Stimulated activated CD8-positive, alpha-beta memory T cell treated with anti-CD3 and anti-CD28 coated beads, Interleukin-15, amount 100 ng/mL, for 1 hour (primary cell): ENCODE results near the gene CPLANE2.
"Not testable (repeated sequence)": the region's sequence is repeated elsewhere in the genome, so short reads cannot be mapped to it uniquely, and the experiment has no call there.

Experiments used
- DNase-seq: peaks from one replicate; pipeline ENCODE4 v3.0.0-alpha.2; 2020; ENCODE audit warnings: low read depth

CPLANE2 gene

DNA sequence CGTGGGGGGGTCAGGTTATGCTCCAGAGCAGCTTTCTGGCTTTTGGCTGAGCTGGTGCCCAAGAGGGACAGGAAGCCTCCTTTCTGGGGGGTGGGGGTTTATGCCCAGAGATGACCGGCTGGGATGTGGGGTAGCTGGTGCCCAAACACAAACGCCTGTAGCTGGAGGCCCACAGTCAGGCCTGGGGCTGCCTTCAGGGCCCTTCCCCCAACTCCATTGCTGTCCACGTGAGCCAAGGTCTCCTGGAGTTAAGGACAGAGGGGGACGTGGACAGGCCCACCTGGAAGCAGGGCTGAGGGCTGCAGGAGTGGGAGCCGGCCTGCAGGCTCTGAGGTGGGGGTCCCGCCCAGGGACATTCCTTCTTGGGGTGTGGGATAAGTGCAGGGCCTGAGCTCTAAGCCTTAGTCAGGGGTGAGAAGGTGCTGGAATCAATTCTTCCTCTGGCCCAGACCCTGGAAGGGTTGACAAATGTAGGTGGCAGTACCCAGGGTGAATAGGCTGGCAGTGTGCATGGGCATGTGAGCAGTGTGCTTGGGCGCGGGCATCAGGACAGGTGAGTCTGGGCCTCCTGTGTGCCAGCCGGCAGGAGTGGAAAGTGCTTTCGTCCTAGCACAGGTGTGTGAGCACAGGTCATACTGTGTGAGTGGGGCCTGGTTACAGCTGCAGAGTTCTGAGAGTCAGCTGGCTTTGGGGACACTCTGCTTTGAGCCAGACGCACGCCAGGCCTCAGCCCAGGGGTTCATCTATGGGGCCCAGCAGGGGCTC, 6.8 kb downstream of the CPLANE2 start:
- DNase-seq, result no peak

DNA sequence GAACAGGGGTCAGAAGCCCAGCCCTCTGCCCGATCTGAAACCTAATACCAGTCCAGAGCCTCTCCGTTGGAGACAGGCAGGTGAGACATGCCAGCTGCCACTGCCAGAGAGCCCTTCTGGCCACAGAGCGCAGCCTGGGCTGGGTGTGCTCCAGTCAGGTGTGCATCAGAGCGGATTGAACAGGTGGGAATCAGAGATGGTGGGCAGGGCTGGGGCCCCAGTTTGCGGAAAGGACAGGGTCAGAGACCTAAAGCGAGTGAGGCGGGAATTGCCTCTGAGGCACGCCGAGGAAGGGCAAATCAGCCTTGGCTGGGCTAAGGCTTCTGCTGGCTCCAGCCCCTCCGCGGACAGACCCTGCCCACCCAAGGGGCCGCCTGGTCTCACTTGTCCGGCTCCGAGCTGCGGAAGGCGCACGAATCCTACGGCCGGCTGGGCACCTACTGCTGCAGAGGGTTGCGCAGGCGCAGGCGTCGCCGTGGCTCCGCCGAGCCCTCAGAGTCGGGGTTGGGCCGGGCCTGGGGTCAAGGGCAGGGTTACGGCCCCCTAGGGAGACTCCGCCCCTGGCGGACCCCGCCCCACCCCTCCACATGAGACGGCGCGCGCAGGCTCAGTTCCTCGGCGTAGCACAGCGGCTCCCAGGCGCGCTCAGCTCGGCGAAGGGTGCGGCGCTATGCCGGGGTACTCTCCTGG, 10.3 kb downstream of the CPLANE2 start:
- DNase-seq, result no peak

DNA sequence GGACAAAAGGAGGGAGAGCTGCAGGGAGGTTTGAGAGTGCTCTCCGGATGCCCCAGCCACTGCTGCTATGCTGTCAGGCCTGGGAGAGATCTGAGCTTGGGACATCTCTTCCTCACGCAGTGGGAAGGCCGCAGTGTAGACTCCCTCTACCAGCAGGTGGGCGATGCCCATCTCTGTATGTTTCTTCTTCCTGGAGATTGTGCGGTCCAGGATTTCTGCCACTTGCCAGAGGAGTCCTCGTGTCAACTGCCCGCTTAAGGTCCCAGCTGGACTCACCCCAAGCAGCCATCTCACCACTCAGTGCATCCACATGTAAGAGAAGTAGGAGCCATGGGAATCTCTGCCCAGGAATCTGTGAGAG, 10.9 kb downstream of the CPLANE2 start:
- DNase-seq, result no peak

DNA sequence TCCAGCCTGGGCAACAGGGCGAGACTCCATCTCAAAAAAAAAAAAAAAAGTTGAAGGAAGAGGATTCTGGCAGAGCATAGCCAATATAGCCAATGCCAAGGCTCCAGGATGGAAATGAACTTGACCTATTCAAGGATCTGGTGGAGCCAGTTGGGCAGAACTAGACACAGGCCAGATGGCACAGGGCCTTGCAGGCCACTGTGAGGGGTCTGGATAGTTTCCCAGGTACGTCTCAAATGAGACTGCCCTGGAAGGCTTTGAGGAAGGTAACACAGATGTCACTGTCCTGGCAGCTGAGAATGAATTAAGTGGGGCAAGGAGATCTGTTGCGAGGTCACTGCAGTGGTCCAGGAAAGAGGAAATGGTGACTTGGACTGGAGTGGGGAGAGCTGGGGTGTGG, 12.5 kb downstream of the CPLANE2 start:
- no peak for DNase-seq

DNA sequence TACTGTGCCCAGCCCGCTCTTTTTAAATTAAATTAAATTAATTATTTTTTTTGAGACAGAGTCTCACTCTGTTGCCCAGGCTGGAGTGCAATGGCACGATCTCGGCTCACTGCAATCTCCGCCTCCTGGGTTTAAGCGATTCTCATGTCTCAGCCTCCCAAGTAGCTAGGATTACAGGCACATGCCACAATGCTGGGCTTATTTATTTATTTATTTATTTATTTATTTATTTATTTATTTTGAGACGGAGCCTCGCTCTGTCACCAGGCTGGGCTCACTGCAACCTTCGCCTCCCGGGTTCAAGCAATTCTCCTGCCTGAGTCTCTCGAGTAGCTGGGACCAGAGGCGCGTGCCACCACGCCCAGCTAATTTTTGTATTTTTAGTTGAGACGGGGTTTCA, 14.3 kb downstream of the CPLANE2 start:
- not testable (repeated sequence) for DNase-seq

DNA sequence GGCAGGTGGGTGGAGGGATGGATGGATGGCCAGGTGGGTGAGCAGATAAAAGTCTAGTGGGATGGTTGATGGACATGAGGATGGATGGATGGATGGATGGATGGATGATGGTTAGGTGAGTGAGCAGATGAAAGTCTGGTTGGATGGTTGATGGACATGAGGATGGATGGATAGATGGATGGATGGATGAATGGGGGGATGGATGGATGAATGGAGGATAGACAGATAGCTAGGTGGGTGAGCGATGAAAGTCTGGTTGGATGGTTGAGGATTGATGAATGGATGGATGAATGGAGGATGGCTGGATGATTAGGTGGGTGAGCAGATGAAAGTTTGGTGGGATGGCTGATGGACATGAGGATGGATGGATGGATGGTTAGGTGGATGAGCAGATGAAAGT, 15.5 kb downstream of the CPLANE2 start:
- no peak for DNase-seq

DNA sequence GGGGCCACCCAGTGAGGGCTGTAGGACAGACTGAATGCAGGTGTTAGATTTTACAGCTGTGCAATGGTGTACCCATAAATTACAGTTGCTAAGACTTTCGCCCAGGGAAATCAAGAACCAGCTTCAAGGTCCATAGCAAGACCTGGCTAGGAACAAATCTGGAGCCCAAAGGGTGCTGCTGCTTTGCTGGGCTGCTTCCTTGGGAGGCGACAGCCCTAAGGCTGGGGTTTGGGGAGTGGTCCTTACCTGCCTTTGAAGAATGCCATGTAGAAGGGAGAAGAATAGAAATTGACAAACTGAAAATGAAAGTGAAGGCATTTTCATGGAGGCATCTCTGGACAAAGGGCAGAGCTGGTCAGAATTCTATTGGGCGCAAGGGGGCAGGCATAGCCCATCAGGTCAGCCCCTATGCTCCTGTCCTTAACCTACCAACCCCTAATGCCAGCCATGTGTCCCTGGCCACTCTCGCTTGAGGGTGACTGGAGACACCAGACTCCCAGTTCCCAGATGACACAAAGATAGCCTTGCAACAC, 16.9 kb downstream of the CPLANE2 start:
- no peak for DNase-seq

DNA sequence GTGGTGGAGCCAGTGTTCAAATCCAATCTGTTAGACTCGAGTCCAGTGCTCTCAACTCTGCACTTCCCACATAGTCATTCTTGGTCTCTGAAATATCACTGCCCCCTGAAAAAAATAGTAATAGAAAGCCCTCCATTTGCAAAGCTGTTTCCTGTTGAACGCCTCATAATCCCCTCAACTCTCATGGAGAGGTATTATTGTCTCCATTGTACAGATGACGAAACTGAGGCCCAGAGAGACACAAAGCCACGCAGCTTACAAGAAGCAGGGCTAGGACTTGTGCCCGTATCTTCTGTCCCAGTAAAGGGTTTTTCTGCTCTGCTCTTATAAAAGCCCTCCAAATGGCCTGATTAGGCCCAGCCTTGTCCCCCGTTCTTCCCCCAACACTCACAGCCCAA, 18.3 kb downstream of the CPLANE2 start:
- no peak for DNase-seq

DNA sequence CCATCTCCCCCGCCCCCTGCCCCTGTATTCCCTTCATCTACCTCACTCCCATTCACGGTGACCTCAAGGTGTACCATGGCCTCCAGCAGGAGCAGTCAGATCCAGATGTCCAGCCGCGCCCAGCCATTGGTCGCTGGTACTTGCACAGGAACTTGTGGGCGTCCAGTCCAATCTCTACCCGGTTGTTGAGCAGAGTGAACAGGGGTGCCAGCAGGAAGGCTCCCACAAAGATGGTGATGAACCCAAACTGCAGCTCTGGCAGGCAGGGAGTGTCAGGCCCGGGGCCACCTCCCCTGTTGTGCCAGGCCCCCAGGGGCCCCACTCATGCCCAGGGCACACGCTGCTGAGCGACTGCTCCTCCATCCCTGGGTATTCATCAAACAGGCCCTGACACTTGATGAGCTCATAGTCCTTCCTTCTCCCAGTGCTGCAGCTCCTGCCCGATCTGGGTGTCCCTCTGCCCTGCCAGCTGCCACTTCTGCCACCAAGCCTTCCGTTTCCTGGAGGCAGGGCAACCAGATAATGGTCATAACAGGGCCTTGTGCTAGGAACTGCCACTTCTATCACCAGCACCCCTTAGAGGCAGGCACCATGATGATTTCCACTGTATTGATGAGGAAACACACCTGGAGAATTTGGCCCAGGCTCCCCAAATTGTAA, 18.8 kb downstream of the CPLANE2 start:
- DNase-seq, result no peak

DNA sequence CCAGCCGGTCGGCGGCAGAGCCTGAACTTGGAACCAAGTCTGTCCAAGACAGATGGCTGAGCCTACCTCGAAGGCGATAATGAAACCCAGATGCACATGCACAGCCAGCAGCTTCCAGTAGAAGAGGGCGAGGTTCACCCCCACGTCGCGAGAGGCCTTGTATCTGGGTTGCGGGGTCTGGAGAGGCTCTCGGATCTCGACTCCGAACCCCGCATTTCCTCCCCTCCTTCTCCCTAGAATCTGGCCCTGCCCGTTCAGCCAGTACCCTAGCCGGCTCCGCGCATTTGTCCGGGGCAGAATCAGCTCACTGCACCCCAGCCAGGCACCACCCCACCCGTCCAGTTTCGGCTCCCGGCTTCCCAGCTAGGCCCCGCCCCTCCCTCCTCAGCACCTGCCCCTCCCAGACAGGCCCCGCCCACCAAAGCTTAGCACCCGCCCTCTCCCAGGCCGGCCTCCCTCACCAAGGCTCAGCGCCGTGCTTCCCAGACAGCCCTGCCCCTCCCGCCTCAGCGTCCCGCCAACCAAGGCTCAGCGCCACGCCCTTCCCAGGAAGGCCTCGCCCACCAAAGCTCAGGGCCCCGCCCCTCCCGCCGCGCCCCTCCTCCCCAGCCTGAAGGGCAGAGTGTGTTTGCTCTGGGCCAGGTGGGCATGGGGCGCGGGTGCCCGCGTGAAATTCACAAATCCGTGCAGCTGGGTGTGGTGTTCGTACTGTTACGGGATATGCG, 19.8 kb downstream of the CPLANE2 start:
- DNase-seq, result peak; percentile 88

DNA sequence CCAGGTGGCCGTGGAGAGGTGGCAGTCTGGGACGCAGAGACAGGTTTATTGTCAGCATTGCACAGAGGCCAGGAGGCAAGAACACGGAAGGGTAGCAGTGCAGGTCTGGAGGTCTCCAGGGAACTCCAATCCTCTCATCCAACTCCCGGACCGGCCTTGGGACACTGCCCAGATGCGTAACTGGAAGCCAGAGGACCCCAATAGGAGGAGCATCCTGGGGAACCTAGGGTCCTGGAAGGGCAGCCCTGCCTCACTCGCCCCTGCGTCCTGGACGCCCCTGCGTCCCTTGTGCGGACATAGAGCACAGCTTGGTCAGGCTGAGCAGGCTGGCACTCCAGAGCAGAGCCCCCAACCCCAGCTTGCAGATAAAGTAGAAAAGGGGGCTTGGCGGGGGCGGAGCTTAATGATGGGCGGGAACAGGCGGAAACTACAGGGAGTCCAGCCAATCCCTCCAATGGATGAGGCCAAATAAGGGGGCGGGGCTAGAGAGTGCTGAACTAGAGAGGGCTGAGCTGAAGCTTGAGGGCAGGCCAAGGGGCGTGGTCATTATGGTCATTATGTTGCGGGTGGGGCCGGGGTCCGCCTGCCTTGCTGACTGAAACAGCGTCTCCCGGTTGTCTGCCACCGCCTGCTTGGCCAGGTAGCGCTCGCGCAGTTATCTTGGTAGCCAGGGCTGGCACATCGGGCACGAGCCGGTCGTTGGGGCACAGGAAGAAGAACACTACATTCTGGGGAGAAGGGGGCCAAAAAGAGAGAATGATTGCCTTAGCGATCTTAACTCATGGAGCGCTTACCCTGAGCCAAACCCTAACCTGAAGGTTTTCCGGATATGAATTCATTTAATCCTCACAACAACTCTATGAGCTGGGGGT, 20.9 kb downstream of the CPLANE2 start:
- DNase-seq, result no peak

DNA sequence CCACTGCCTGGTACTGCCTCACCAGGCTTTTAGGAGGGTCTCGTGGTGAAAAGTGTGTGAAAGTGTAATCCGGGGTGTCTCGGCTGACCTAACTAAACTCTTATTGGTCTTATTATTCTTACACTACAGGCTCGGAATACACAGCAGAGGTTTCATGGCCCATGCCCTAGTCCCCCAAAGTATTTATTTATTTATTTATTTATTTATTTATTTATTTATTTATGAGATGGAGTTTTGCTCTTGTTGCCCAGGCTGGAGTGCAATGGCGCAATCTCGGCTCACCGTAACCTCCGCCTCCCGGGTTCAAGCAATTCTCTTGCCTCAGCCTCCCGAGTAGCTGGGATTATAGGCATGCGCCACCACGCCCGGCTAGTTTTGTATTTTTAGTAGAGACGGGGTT, 21.7 kb downstream of the CPLANE2 start:
- not testable (repeated sequence) for DNase-seq

DNA sequence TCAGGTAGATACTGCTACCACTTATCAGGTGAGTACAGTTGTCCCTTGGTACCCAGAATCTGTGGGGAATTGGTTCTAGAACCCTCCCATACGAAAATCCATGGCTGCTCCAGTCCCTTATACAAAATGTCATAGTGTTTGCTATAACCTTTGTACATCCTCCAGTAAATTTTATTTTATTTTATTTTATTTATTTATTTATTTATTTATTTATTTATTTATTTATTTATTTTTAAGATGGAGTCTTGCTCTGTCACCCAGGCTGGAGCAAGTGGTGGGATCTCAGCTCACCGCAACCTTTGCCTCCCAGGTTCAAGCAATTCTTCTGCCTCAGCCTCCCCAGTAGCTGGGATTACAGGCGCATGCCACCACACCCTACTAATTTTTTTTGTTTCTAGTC, 23.4 kb downstream of the CPLANE2 start:
- DNase-seq, result not testable (repeated sequence)

DNA sequence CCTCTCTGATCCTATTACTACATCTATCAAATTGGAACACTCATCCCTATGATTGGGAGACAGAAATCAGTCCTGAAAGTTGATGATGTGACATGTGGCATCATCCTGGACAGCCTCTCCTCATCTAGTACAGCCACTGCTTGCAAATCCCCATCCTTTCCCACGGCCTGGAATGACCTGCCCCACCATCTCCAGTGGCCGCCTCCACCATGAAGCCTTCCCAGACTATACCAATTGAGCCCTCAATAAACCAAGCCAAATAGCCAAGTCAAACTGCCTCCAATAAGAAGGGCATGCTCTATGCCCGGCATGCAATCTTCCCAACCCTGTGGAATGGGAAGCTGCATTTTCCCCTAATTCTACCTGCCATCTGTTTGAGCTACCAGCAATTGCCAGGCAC, 24.0 kb downstream of the CPLANE2 start:
- DNase-seq, result no peak

DNA sequence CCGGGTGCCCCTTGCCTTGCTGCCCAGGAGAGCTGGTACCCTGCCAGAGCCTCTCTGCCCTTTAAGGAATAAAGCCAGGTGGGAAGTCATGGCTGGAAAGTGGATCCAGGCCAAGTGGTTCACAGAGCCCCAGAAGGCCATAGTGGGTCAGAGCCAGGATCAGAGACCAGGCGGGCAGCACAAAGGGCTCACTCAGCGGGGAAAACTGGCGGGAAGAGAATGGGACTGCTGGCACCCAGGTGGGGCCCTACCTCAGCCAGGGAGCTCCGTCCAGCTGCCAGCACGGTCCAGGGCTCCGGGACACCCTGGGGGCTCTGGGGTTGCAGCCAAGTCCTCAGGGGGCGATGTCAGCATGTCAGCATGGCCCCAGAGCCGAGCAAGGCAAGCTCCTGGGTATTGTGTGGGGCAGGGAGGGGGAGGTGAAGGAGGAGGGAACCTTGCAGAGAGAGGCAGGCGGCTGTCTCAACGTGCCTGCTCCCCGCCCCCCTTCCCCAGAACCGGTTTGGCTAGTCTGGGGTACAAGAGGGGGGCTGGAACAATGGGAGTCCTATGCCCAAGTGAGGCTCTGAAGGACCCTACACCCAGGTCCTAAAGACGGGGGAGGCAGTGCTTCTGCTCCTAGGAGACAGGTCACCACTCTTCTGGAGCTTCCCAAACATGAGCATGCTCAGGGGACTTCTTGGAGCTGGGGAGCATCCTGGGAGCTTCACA, 24.6 kb downstream of the CPLANE2 start, which contains the start of gene ARHGEF19:
Gene ARHGEF19, minus strand, starts transcription at position 402 of the 711 bp plus-strand sequence. CDS start 3,598 bp downstream, outside the sequence.
- DNase-seq, result no peak

DNA sequence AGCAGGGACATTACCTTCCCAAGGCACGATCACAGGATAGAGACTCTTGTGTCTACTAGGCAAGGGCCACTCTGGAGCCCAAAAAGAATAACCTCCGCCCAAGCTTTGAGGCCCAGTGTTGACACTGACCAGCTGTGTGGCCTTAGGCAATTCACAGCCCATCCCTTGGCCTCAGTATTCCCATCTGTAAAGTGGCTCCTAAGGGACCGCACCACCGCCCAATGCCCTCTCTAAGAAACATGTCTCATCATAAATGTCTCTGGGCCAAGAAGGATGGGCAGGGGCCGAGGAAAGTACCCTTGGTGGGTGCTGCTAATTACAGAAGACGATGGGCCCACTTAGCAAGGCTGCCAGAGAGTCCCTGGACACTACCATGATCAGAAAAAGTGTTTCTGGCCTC, 25.2 kb downstream of the CPLANE2 start:
- no peak for DNase-seq

DNA sequence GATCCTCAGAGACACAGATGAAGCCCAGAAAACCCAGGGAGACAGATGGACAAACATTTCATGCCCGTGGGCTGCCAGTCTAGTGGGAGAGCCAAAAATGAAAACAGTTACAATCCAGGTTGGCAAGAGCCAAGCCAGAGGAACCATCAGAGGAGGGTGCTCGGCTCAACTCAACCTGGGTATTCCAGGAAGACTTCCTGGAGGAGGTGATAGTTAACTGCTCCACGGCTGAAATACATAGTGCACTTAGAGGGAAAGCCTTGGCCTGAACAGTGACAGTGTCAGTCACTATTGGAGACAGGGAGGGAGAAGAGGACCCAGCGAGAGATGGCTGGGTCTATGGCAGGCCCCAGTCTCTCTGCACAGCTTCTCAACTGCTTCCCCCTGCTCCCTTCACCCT, 26.4 kb downstream of the CPLANE2 start:
- DNase-seq, result no peak

DNA sequence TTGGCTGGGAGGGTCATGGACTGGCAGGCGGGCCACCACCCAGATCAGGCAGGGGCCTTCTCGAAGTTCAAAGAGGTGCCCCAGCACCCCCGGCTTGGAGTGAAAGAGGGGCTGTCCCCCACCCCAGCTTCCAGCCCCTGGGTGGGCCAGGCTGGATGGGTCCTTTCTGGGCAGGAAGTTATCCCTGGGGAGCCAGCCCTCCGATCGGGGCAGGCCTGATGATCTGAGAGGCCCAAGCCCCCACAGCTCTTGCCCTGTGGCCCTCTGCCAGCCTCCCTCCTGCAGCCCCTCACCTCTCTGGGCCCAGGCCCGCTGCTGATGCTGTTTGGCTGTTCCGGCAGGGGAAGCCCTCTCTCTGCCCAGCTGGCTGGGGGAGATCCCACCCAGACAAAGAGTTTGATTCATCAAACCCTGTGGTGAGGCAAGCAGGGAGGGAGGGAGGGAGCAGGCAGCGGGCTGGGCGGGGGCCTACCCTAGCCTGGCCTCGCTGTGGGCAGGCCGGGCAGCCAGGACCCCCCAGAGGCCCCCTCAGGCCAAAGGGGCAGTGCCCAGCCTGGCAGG, 27.1 kb downstream of the CPLANE2 start:
- no peak for DNase-seq

DNA sequence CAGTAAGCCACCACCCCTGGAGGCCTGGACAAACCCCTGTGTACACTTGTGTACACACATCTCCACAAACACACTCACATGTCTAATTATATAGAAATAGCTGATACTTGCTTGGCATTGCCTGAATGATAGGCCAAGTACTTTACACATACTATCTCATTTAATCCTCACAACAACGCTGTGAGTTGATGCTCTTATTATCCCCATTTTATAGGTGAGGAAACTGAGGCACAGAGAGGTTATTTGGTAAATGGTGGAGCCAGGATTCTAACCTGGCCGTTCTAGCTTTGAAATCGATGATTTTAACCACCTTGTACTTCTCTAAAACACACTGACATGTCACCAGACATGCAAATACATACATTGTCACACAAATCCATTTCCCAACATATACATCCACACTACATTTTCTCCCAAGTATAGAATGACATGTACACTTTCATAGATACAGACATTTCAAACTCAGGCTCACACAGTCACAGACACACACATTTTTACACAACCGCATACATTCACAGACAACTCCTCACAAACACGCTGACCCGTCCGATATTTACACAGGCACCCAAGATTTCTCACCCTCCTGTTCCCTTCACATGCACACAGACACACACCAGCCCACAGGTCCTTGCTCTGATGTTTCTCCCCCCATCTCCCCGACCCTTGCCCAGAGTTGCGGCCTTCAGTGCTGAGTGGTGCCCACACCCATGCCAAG, 27.7 kb downstream of the CPLANE2 start:
- no peak for DNase-seq
